Measurements from ENCODE around the gene DNAH10.

DNAH10 gene

DNA sequence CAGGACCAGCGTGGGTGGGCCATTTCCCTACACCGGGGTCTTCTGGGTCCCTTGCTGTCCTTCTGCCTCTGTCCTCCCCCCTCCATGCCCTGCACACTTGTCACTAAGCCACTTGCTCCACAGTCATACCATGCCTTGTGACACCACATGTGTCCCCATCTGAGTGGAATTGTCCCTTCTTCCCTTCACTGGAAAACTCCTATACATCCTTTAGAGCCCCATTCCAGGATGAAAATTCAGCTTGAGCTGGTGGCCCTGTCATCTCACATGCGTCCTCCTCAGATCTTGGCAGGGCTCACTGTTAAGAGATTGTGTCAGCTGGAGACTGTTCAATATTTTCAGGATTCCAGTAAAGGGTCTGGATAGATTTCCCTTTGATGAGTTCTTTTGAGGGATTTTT lies 87.4 kb downstream of the DNAH10 start:
- no peaks in the 10 kb centered on the region for H3K9me3 ChIP-seq (ENCODE audit: control insufficient read depth, insufficient read depth, low read length)
- no peak overlapping the region for H3K4me3 ChIP-seq (ENCODE audit: low read depth, low read length)
- H3K4me1 ChIP-seq (ENCODE audit: control insufficient read depth, insufficient read depth, low read length) = no peaks in the 10 kb centered on the region
- H3K36me3 ChIP-seq (ENCODE audit: control insufficient read depth, insufficient read depth, low read length) = no peaks in the 10 kb centered on the region
- no peaks in the 10 kb centered on the region for H3K27me3 ChIP-seq (ENCODE audit: control insufficient read depth, insufficient read depth, low read length)
- H3K9ac ChIP-seq (ENCODE audit: low read depth, low read length) = no peak overlapping the region

DNA sequence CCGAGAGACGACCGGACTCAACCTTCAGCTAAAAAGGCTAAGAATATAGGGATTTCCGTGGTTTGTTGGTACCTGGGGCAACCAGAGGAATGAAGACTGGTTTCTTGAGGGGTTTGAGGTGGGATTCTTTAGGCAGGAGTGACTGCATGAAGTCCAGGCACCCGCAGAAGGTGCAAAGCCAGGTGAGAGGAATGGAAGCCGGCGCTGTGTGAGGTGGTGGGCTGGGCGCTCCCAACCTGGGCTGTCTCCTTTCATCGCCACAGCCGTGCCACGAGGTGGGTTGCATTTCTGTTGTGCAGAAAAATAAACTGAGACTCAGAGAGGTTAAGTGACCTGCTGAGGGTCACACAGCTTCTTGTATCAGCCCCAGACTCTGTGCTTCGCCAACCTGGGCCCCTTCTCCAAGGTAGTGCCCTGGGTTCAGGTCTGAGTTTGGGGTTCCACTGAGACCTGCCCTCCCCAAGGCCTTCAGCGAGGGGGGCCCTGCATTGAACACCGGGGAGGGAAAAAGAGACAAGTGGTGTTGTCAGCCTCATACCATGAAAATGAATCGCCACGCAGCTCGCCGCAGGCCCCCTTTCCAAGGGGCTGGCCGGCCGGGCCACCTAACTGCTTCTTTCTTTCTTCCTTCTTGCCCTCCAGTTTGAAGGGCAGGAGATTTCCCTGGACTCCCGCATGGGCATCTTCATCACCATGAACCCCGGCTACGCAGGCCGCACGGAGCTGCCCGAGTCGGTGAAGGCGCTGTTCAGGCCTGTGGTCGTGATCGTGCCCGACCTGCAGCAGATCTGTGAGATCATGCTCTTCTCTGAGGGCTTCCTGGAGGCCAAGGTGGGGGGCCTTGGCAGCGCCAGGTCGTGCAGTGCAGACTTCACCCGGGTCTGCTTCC lies 88.4 kb downstream of the DNAH10 start:
- no peaks in the 10 kb centered on the region for H3K4me1 ChIP-seq (ENCODE audit: control insufficient read depth, insufficient read depth, low read length)
- no peaks in the 10 kb centered on the region for H3K27me3 ChIP-seq (ENCODE audit: control insufficient read depth, insufficient read depth, low read length)
- no peaks in the 10 kb centered on the region for H3K36me3 ChIP-seq (ENCODE audit: control insufficient read depth, insufficient read depth, low read length)
- no peak overlapping the region for H3K4me3 ChIP-seq (ENCODE audit: low read depth, low read length)
- H3K9ac ChIP-seq (ENCODE audit: low read depth, low read length) = no peak overlapping the region
- H3K9me3 ChIP-seq (ENCODE audit: control insufficient read depth, insufficient read depth, low read length) = no peaks in the 10 kb centered on the region

DNA sequence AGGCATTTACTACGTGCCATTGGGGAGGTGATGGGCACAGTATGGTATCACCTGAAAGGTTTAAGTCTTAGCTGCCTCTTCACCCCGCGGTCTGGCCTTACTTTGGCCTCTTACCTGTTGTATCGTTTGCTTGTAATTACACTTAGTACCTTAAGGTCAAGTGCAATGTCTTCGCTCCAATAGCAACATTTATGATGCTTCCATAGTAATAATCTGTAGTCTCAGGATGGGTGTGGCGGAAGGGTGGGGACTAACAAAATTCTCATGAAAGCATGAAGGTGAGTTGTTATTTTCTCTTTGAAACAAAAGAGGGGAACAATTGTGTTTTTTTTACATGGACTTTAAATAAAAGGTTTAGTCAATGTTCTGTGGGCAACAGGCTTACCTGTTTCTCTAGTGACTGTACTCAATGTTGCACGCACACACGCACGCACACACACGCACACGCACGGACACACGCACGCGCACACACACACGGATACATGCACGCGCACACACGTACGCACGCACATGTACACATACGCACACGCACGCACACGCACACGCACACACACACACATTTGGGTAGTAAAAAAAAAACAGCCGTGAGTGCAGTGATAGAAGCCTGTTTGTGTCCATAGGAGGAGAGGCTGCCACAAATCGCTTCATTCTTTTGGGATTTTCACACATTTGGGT lies 91.4 kb downstream of the DNAH10 start:
- Histone ChIP-seq H3K4me1 (ENCODE audit: control insufficient read depth, insufficient read depth, low read length) (no peaks in the 10 kb centered on the region), H3K36me3 (ENCODE audit: control insufficient read depth, insufficient read depth, low read length) (no peaks in the 10 kb centered on the region), H3K9me3 (ENCODE audit: control insufficient read depth, insufficient read depth, low read length) (no peaks in the 10 kb centered on the region), H3K4me3 (ENCODE audit: low read depth, low read length) (no peak overlapping the region), H3K9ac (ENCODE audit: low read depth, low read length) (no peak overlapping the region), H3K27me3 (ENCODE audit: control insufficient read depth, insufficient read depth, low read length) (no peaks in the 10 kb centered on the region)

DNA sequence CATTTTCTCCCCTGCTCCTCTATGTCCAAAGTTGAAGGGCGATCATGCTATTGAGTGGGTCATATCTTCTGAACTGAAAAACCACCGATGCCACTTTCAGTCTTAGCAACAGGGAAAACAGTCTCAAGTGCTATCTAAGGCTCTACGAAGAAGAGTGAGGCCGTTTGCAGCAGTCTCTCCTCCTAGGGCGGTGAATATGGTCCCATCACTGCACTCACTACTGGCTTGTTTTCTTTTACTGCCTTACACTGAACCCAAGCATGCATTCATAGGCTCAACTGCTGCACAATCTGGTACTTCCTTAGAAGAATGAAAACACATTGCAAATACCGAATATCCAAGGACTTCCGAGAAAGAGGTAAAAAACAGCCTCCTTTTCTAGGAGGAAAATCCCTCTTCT lies 92.1 kb downstream of the DNAH10 start:
- Histone ChIP-seq H3K9me3 (ENCODE audit: control insufficient read depth, insufficient read depth, low read length) (no peaks in the 10 kb centered on the region), H3K4me1 (ENCODE audit: control insufficient read depth, insufficient read depth, low read length) (no peaks in the 10 kb centered on the region)

DNA sequence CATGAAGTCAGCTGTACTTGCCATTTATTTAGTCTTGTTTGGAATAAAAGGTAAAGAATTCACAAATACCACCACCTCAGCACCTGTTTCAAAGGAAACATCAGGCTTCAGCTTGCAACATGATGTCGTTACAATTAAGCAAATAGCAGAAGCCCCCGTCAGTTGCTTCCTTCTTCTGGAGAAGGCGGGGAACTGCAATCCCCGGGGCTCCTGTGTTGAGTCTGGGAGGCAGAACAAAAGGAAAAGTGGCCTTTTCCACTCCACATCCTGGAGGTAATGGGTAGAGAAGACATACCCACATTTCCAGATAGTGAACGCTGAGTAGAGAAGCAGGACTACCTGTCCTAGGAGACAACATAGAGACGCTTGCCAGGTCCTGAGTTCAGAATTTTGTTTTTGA lies 92.8 kb downstream of the DNAH10 start:
- no peak overlapping the region for H3K9ac ChIP-seq (ENCODE audit: low read depth, low read length)

More for the DNA sequence above, 92.1 kb downstream of the DNAH10 start:
- H3K27me3 ChIP-seq (ENCODE audit: control insufficient read depth, insufficient read depth, low read length) = no peaks in the 10 kb centered on the region
- no peak overlapping the region for H3K4me3 ChIP-seq (ENCODE audit: low read depth, low read length)
- H3K9ac ChIP-seq (ENCODE audit: low read depth, low read length) = no peak overlapping the region
- H3K36me3 ChIP-seq (ENCODE audit: control insufficient read depth, insufficient read depth, low read length) = no peaks in the 10 kb centered on the region

DNA sequence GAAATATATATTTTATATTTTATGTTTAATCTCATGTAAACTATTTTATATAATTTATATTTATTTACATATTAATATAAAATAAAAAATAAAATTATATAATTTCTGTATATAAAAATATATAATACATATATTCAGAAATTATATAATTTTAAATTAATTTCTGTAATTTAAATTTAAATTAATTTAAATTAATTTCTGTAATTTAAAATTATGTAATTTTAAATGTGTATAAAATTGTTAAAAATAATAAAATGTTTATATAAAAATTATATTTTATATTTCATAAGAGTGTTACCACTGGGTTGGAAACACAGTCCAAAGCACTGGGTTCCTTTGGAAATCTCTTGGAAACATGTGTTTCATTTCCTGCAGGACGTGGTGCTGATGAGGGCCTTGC lies 94.6 kb downstream of the DNAH10 start:
- H3K9me3 ChIP-seq (ENCODE audit: control insufficient read depth, insufficient read depth, low read length) = no peaks in the 10 kb centered on the region
- no peaks in the 10 kb centered on the region for H3K36me3 ChIP-seq (ENCODE audit: control insufficient read depth, insufficient read depth, low read length)

More for the DNA sequence above, 92.8 kb downstream of the DNAH10 start:
- Histone ChIP-seq H3K9me3 (ENCODE audit: control insufficient read depth, insufficient read depth, low read length) (no peaks in the 10 kb centered on the region), H3K4me1 (ENCODE audit: control insufficient read depth, insufficient read depth, low read length) (no peaks in the 10 kb centered on the region), H3K36me3 (ENCODE audit: control insufficient read depth, insufficient read depth, low read length) (no peaks in the 10 kb centered on the region), H3K27me3 (ENCODE audit: control insufficient read depth, insufficient read depth, low read length) (no peaks in the 10 kb centered on the region), H3K4me3 (ENCODE audit: low read depth, low read length) (no peak overlapping the region)

DNA sequence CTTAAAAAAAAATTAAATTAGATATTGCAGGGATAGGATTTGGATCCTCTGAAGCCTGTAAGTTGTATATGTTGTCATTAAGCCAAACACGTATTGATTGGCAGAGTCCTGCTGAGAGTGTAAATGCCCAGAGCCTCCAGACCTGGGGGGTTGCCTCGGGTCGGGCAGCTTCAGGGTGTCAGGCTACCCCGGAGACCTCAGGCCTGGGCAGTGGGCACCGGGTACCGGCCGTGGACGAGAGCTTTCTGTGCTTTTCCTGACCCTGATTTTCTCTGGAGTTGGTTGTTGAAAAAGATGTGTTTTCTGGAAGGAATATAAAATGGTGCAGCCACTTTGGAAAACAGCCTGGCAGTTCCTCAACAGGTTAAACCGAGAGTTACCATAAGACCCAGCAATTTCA lies 96.1 kb downstream of the DNAH10 start:
- Histone ChIP-seq H3K36me3 (ENCODE audit: control insufficient read depth, insufficient read depth, low read length) (no peaks in the 10 kb centered on the region), H3K4me1 (ENCODE audit: control insufficient read depth, insufficient read depth, low read length) (no peaks in the 10 kb centered on the region), H3K9ac (ENCODE audit: low read depth, low read length) (no peak overlapping the region), H3K27me3 (ENCODE audit: control insufficient read depth, insufficient read depth, low read length) (no peaks in the 10 kb centered on the region), H3K4me3 (ENCODE audit: low read depth, low read length) (no peak overlapping the region), H3K9me3 (ENCODE audit: control insufficient read depth, insufficient read depth, low read length) (no peaks in the 10 kb centered on the region)

More for the DNA sequence above, 94.6 kb downstream of the DNAH10 start:
- H3K4me1 ChIP-seq (ENCODE audit: control insufficient read depth, insufficient read depth, low read length) = no peaks in the 10 kb centered on the region
- H3K9ac ChIP-seq (ENCODE audit: low read depth, low read length) = no peak overlapping the region
- H3K27me3 ChIP-seq (ENCODE audit: control insufficient read depth, insufficient read depth, low read length) = no peaks in the 10 kb centered on the region
- H3K4me3 ChIP-seq (ENCODE audit: low read depth, low read length) = no peak overlapping the region

DNA sequence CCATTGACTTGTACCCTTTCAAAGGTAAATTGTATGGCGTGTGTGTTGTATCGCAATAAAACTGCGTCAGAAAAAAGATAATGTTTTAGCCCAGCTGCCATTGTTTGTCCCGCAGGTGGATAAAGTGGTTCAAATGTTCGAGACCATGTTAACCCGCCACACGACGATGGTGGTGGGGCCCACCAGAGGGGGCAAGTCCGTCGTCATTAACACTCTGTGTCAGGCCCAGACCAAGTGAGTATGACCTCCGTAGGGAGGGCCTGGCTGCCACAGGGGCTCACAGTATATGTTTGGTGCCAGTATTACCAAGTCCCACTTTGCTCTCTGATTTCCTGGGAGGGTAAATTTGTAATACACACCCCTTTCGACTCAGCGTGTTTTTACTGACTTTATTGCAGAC lies 96.9 kb downstream of the DNAH10 start:
- Histone ChIP-seq H3K9ac (ENCODE audit: low read depth, low read length) (no peak overlapping the region), H3K4me3 (ENCODE audit: low read depth, low read length) (no peak overlapping the region), H3K9me3 (ENCODE audit: control insufficient read depth, insufficient read depth, low read length) (no peaks in the 10 kb centered on the region), H3K36me3 (ENCODE audit: control insufficient read depth, insufficient read depth, low read length) (no peaks in the 10 kb centered on the region), H3K27me3 (ENCODE audit: control insufficient read depth, insufficient read depth, low read length) (no peaks in the 10 kb centered on the region), H3K4me1 (ENCODE audit: control insufficient read depth, insufficient read depth, low read length) (no peaks in the 10 kb centered on the region)

DNA sequence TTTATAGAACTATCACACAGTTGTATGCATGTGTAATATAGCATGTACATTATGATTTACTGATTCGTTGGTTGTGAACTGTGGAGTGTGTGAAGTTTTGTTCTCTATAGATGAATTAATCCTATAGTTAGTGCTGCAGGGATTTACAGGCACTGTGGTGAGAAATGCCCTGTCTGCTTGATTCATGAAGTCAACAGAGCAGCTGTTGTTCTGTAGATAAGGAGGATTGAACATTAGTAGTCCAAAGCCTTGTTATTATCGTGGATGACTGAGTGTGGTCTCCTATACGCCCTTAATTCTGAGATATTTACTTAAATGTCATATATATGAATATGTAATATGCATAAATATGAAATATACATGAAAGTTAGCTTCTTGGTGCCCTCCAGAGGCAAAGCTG lies 98.3 kb downstream of the DNAH10 start:
- Histone ChIP-seq H3K9me3 (ENCODE audit: control insufficient read depth, insufficient read depth, low read length) (no peaks in the 10 kb centered on the region), H3K4me3 (ENCODE audit: low read depth, low read length) (no peak overlapping the region), H3K36me3 (ENCODE audit: control insufficient read depth, insufficient read depth, low read length) (no peaks in the 10 kb centered on the region), H3K27me3 (ENCODE audit: control insufficient read depth, insufficient read depth, low read length) (no peaks in the 10 kb centered on the region), H3K9ac (ENCODE audit: low read depth, low read length) (no peak overlapping the region), H3K4me1 (ENCODE audit: control insufficient read depth, insufficient read depth, low read length) (no peaks in the 10 kb centered on the region)

DNA sequence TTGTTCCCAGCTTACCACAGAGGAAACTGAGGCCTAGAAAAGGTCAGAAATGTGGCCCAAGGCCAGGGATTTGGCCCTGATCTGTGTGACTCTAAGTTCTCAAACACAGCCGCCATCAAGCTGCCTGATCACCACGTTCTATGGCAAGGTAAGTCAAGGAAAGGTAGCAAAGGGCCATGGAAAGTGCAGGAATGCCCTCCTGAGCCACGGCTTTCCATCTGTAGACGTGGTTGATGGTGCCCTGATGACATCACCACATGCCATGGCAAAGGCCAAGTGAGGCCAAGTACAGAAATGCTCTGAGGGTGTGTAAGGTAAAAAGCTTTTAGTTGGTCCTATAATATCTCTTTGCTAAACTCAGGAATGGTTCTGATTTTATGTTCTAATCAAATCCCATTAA lies 99.3 kb downstream of the DNAH10 start:
- no peaks in the 10 kb centered on the region for H3K27me3 ChIP-seq (ENCODE audit: control insufficient read depth, insufficient read depth, low read length)
- H3K36me3 ChIP-seq (ENCODE audit: control insufficient read depth, insufficient read depth, low read length) = no peaks in the 10 kb centered on the region
- H3K4me3 ChIP-seq (ENCODE audit: low read depth, low read length) = no peak overlapping the region
- H3K9me3 ChIP-seq (ENCODE audit: control insufficient read depth, insufficient read depth, low read length) = no peaks in the 10 kb centered on the region
- no peaks in the 10 kb centered on the region for H3K4me1 ChIP-seq (ENCODE audit: control insufficient read depth, insufficient read depth, low read length)
- no peak overlapping the region for H3K9ac ChIP-seq (ENCODE audit: low read depth, low read length)

DNA sequence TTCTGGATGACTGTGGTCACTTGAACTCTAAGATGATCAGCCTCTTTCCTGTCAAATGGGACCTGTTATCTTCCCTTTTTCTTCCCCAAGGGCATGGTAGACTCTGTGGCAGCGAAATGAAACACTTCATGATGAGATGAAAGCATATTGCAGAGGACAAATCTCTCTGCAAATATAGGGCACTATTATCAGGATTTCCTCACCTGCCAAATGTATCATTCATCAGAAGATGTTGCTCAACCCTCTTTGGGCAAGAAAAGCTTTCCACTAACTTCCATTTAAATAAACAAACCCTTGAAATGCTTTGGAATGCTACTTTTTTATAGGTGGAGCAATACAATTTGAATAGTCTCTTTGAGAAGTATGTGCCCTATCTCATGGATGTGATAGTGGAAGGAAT lies 105.0 kb downstream of the DNAH10 start:
- Histone ChIP-seq H3K4me3 (ENCODE audit: low read depth, low read length) (no peak overlapping the region), H3K27me3 (ENCODE audit: control insufficient read depth, insufficient read depth, low read length) (no peaks in the 10 kb centered on the region), H3K36me3 (ENCODE audit: control insufficient read depth, insufficient read depth, low read length) (no peaks in the 10 kb centered on the region), H3K4me1 (ENCODE audit: control insufficient read depth, insufficient read depth, low read length) (no peaks in the 10 kb centered on the region), H3K9ac (ENCODE audit: low read depth, low read length) (no peak overlapping the region), H3K9me3 (ENCODE audit: control insufficient read depth, insufficient read depth, low read length) (no peaks in the 10 kb centered on the region)

DNA sequence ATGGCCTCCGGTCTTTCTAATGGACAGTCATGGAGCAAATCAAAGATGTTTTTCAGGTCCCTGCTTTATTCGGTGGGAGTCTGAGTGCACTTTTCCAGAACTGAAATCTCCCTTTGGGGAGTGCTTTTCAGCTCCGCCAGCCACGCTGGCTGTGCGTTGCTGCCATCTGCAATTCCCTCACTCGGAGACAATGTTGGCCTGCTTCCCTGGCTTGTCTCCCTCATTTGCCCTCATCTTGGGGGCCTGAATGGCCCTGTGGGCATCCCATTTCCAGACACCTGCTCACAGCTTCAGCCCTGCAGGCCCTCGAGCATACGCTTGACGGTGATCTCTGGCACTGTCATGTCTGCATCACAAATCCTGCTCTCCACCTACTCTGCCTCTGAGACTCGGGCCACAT lies 106.7 kb downstream of the DNAH10 start:
- Histone ChIP-seq H3K9ac (ENCODE audit: low read depth, low read length) (no peak overlapping the region), H3K9me3 (ENCODE audit: control insufficient read depth, insufficient read depth, low read length) (no peaks in the 10 kb centered on the region), H3K4me1 (ENCODE audit: control insufficient read depth, insufficient read depth, low read length) (no peaks in the 10 kb centered on the region), H3K27me3 (ENCODE audit: control insufficient read depth, insufficient read depth, low read length) (no peaks in the 10 kb centered on the region), H3K4me3 (ENCODE audit: low read depth, low read length) (no peak overlapping the region), H3K36me3 (ENCODE audit: control insufficient read depth, insufficient read depth, low read length) (no peaks in the 10 kb centered on the region)

Measured in iPS-15b (cell line).